ENCODE results near the gene E2F1.
A peak's percentile ranks its signal among the peaks of the same experiment; 100 is the strongest.

Gene E2F1

GRCh38 chr20:33687370-33687915, 1.3 kb upstream of the E2F1 start:
- peak; percentile 69 for DNase-seq

GRCh38 chr20:33686984-33687366, 790 bp upstream of the E2F1 start:
- DNase-seq, result no peak

DNA sequence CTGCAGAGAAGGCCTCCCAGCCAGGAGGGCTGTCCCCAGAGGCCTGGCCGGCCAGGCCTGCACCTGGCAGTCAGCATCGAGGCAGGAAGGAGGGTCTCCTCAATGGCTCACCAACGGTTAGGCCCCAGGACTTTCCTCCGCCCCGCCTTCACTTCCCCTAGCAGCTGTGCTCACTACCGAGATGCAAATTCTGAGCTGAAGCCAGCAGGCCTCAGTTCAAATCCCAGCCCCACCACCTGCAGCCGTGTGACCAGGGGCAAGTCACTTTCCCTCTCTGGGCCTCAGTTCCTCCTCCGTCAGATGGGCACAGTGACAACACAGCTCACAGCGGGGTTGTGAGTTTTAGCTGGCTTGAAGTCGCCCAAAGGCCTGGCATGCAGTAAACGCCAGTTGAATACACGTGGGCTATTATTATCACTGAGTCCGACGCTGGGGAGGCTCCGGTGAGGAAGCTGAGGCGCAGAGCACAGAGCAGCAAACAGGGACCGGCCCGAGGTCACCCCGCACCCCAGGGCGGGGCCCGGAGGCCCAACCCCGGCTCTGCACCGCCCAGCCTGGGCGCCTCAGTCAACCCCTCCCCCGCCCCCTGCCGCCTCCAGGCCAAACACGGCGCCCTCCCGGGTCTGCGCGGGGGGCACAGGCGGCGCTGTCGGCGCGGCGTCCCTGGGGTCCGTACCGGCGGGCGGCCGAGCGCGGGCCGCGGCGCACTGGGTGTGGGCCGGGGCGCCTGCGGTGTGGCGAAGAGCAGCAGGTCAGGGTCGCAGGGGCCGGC, 671 bp downstream of the E2F1 start:
- DNase-seq, result peak; percentile 86

DNA sequence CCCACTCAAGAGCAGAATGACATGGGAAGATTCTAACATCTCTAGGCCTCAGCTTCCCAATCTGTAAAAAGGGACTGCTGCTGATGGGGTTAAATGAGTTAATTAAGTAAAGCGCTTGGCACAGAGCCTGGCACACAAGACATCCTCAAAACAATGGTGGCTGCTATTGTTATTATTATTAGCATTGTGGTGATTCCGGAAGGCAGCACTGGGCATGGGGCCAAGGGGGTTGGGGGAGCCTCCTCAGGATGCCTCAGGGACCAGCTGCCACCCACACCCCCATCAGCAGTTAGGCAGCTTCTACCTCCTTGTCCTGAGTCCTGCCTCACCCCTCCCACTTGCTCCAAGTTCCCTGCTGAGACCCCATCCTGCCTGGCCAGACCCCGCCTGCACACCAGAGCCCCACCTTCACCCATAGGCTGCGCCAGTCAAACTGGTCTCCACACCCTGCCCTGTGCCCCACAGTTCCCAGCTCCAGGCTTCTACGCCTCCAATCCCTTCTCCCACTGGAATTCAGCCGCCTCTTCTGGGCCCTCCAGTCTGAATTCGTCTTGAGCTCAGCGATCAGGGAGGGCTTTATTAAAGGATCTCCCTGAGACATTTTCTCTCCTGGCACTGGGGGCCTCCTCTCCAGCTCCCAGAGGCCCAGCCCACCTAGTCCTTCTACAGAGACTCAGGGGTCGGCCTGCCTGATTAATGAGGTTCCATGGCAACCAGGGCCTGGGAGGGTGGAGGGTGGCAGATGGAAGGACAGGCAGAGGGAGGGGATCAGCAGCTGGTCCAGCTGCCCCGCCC, 1.5 kb downstream of the E2F1 start:
- peak; percentile 84 for DNase-seq

- DNase-seq, result no peak
Measured at GRCh38 chr20:33681728-33682353, 4.3 kb downstream of the E2F1 start.

DNA sequence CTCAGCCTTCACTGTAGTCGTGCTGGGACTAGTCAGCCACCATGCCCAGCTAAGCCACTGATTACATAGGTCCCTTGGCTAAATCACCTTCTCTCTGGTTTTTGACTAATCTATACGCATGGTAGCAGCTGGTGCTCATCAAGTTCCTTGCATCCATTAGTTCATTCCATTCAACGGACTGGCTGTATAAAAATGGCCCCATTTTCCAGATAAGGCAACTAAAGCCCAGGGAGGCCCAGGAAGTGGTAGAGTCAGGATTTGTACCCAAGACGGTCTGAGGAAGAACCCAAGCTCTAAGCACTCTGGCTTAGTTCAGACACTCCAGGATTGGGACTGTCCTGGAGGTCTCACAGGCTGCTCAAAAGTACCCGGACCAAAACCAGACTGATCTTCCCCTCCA, 4.9 kb downstream of the E2F1 start:
- no peak for DNase-seq

GRCh38 chr20:33680686-33681085, 5.5 kb downstream of the E2F1 start:
- DNase-seq, result no peak

- no peak for DNase-seq
Measured at GRCh38 chr20:33679758-33680485, 6.3 kb downstream of the E2F1 start.

DNA sequence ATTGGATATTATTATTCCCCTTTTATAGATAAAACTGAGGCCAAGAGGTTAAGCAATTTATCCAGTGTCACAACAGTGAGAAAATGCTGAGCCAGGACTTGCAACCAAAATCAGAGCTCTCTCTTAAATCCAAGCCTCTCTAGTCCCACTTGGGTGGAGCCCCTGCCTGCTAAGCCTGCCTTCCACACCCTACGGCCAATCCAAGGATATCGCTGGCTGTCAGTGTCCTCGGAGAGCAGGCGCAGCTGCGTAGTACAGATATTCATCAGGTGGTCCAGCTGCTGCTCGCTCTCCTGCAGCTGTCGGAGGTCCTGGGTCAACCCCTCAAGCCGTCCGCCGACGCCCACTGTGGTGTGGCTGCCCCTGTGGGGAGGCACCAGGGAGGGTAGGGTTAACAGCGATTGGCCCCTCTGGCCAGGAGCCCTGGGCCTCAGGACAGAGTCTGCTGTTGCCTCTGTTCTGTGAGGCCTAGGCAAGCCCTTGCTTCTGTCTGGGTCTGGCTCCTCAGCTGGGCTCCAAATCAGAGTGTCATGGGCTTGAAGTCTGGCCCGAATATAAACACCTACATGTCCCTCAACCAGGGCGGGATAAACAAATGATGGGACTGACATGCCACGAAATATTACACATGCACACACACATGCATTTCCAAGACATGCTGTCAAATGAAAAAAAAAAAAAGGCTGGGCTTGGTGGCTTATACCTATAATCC, 8.0 kb downstream of the E2F1 start:
- no peak for DNase-seq

DNA sequence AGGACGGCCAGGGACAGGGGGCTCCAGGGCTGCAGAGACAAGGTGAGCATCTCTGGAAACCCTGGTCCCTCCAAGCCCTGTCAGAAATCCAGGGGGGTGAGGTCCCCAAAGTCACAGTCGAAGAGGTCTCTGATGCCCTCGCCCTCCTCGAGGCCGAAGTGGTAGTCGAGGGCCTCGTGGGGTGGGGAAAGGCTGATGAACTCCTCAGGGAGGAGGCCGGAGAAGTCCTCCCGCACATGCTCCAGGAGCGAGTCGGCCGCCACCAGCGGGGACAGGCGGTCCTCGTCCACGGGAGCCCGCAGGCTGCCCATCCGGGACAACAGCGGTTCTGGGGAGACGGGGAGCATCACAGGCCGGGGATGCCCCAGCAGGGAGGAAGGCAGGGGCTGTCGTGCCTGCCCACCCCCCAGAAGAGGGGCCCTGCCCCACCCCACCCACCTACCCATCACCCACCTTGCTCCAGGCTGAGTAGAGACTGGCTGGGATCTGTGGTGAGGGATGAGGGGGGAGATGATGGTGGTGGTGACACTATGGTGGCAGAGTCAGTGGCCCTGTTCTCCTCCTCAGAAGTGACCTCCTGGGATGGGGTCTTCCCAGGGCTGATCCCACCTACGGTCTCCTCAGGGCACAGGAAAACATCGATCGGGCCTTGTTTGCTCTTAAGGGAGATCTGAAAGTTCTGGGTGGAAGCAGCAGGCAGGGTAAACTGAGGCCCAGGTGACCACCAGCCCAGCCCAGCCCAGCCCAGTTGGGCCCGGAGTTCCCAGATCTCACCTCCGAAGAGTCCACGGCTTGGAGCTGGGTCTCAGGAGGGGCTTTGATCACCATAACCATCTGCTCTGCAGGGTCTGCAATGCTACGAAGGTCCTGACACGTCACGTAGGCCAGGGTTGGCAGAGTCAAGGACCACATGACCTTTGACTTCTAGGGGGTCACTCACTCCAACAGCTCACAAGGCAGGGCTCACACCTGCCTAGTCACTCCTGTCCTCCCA, 9.2 kb downstream of the E2F1 start:
- DNase-seq, result no peak

DNA sequence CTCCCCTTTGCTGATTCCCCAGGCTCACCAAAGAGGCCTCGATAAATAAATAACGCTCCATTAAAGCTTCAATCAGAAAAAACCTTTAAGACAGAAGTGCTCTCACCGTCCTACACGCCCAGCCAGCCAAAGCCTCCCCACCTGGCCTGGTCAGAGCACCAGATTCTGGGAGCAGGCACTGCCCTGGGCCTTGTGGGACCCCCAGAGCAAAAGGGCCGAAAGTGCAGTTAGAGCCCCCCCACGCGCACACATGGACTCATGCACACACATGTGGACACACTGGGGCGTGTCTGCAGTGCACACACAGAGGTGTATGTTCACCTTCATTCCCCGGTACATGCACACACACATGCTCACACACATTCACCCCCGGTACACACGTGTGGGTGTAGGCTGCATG, 10.1 kb downstream of the E2F1 start:
- DNase-seq, result no peak

- no peak for DNase-seq
Measured at GRCh38 chr20:33675136-33675959, 10.8 kb downstream of the E2F1 start.

DNA sequence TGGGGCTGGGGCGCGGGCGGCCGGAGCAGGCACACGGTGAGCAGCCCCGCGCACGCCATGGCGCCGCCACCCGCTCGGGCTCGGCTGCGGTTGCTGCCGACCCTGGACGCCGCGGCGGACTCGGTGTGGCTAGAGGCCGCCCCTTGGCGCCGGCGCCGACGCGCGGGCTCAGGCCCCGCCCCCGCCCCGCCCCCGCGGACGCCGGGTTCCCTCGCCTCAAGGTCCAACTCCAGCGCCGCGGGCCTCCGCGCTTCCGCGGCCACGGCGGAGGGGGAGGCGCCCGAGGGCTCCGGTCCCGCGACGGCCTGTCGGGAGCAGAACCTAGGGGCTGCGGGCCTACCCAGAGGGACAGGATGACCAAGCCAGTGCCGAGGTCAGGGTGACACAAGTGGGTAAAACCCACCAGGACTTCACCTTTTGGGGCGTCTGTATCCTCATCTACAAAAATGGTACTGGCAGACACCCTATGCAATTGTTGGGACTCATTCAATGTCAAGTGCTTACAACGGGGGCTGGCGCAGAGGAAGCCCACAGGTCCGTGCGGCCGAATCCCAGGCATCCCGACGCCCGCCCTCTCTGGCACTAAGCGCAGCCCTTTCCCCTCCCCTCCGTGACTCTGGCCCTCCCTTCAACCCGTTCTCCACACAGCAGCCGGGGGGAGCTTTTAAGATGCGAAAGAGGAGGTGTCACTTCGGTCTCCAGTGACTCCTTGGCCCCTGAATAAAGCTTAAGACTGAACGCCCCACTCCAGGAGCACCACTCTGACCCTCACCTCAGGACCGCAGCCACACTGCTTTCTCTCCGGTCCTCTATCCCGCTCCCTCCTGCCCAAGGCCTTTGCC, 11.7 kb downstream of the E2F1 start, which contains the start of gene NECAB3:
Gene NECAB3, minus strand, starts transcription at position 135 of the 842 bp plus-strand sequence. Its CDS starts 76 bp downstream, at position 59.
- DNase-seq, result peak; percentile 88

- no peak for DNase-seq
Measured at GRCh38 chr20:33673410-33674293, 12.5 kb downstream of the E2F1 start.

DNA sequence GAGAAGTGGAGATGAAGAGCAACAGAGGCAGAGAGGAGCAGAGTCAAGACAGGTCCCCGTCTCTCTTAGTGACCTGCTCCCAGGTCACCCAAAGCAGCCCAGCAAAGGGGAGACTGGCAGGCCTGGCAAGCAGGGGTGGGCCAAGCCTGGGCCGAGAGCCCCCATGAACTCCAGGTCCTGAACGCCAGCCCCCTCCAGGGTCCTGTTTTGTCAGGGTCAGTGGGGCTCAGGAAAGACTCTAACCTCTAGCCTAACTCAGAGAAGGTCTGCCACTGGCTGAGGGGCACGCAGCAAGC, 13.1 kb downstream of the E2F1 start:
- DNase-seq, result no peak

DNA sequence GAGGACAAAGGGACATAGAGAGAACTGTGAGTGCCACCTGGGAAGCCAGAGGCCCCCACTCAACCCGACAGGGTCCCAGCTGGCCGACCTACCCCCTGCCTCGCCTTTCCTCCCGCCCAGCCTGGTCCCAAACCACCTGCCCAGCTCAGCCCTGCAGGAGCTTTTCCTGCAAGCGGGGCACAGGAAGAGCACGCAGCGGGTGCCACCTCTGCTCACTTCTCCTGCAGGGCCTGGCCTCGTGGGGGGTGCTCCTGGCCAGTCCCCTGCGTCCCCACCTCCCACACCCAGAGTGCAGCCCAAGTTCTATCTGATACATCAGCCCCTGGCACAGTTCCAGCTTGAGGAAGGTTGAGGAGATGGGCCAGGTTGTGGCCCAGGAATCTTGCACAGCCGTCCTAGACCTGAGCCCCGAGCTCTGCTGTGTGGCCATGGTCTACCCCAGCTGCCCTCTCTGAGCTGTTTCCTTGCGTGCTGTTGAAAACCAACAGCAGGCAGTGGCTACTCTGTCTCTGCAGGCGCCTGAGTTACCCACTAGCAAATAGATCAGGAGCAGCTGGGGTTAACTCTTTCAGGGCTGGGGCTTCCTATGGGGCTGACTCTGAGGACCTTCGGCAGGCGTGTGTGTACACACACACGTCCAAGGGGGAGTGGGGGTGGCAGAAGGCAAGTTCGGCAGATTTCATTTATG, 13.6 kb downstream of the E2F1 start:
- DNase-seq, result no peak

GRCh38 chr20:33671573-33672288, 14.5 kb downstream of the E2F1 start:
- DNase-seq, result no peak

Measured in RPMI8226 (cell line).